Measurements from ENCODE around the gene KHK. TPM values are rescaled to one million over a fixed set of nuclear protein-coding genes. Genes with fewer than 3 reads are reported as not detected.

KHK gene
- total and polyA plus RNA-seq, 2 experiments from 2014 or later, result 0.51 TPM; not detected in 1

DNA sequence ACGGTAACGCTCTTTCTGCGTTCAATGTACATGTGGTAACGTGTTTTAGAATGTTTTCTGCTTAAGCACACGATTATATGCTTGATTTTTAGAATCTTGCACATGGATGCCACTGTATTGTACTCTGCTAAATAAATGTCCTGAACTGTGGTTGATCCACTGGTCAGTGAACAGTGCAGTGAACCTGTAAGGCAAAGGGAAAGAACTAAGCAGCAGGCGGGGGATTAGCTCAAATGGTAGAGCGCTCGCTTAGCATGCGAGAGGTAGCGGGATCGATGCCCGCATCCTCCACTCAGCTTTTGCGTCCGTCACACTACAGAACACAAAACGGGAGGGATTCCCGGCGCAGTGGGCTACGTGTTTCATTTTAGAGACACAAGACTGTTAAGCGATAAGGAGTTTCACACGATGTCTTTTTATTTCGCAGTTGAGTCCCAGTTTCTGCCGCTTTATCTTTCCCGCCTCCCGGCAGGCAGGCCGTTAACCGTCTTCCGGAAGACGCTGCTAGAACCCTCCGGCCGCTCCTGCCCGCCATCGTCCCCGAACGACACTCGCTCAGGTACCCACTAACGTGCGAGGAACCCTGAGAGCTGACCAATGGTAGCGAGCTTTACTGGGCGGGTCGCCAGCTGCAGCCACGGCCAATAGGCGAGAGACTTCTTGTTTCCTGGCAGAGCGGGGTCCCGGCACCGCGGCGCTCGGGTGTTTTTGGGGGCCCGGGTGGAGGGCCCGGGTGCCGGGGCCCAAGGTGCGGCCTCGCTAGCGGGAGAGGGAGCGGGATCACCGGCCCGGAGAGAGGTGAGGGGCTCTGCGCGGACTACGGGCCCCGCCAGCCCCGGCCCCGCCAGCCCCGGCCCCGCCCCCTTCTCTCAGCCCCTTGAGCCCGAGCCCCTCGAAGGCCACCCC lies 35.3 kb upstream of the KHK start, which contains the start of gene AGBL5:
TSS of gene AGBL5 (plus strand) at position 673 of the 906 bp plus-strand sequence. CDS start 1,291 bp downstream, outside the sequence.
- DNase-seq, result peak; percentile 92
- peak within 1 kb of the TSS; percentile 80 for H3K9ac ChIP-seq
- H3K4me3 ChIP-seq, result peak within 1 kb of the TSS; percentile 90
- in situ Hi-C loops (cut with MboI), result no loop called here
- 0 to 2% methylated on average over 50 to 61 of the region's 67 CpGs for WGBS, 2 experiments (ENCODE audit: low coverage in 1 of 2, low lambda C conversion rate in 2 of 2, missing lambda C conversion rate in 2 of 2)
- H2AFZ ChIP-seq, result peak within 1 kb of the TSS; percentile 85
- peaks cover 31% of the 10 kb centered on the region for H3F3A ChIP-seq (ENCODE audit: insufficient read depth)
- peaks cover 10% of the 10 kb centered on the region; the same call in 1 of the 2 replicates for H3K36me3 ChIP-seq (ENCODE audit: low read depth)
- no peaks in the 10 kb centered on the region for H4K20me1 ChIP-seq (ENCODE audit: insufficient read depth)
- TF ChIP-seq EZH2phosphoT487 (IDR thresholded peaks at IDR 0.05; ENCODE audit: insufficient read depth, low read depth), result no peak
- TF ChIP-seq EZH2 (IDR thresholded peaks at IDR 0.05; ENCODE audit: insufficient read depth, poor library complexity, severe bottlenecking), result no peak
- H3K9me2 ChIP-seq (ENCODE audit: insufficient read depth), result no peaks in the 10 kb centered on the region
- H3K4me2 ChIP-seq (ENCODE audit: unreplicated experiment), result peak within 1 kb of the TSS; percentile 95
- H3K4me1 ChIP-seq (ENCODE audit: insufficient read depth), result peaks cover 4% of the 10 kb centered on the region; the same call in 1 of the 2 replicates
- no peaks in the 10 kb centered on the region for H3K27me3 ChIP-seq (replicated peaks; ENCODE audit: insufficient read depth)
- peak within 1 kb of the TSS; percentile 87 for H3K27ac ChIP-seq
- H3K9me3 ChIP-seq (ENCODE audit: low read depth), result no peaks in the 10 kb centered on the region
- no peaks in the 10 kb centered on the region for H3K79me2 ChIP-seq (ENCODE audit: insufficient read depth)

DNA sequence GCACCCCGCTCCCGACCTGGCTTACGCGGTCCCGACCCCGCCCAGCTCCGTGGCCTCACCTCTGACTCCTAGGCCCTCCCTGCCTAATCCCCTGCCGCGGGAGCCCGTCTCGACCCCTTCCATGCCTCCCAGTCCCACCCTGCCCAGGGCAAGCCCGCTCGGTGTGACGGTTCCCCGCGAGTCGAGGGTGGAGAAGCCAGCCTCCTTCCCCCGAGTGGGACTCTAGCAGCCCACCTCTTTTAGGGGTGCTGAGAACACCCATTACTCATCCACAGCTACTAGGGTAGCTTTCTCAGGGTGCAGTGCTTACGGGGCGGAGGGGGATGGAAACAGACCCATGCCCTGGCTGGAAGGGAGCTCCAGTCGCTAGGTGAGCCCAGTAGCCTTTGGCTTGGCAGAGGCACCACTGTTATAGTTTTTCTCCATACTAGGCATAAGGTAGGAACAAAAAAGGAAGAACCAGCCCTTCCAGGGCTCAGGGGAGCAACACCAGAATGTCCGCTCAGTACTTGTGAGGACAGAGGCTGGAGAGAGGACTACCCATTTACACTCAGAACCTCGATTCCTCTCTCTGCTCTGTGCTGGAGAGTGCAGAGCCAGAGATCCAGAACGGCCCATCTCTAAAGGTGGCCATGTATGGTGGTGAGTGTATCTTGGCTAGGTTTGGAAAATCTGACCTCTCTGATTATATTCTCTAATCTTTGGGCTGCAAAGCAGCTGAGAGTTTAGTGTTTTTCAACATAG lies 34.5 kb upstream of the KHK start:
- peak overlapping the region; percentile 87 for H3K27ac ChIP-seq
- no peak for TF ChIP-seq EZH2 (IDR thresholded peaks at IDR 0.05; ENCODE audit: insufficient read depth, poor library complexity, severe bottlenecking)
- no peak for TF ChIP-seq EZH2phosphoT487 (IDR thresholded peaks at IDR 0.05; ENCODE audit: insufficient read depth, low read depth)

DNA sequence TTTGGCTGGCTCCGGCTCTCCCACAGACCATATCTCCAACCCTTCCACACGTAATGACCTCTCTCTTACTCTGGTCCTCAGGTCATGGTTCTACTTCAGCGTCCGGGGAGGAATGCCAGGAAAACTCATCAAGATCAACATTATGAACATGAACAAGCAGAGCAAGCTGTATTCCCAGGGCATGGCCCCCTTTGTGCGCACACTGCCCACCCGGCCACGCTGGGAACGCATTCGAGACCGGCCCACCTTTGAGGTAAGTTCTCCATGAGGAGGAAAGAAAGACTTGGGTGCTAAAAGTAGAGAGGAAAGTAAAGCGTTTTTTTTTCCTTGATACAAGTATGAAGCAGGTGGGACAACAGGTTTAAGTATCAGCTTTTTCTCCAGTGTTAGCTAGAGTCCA lies 33.3 kb upstream of the KHK start:
- peaks cover 22% of the 10 kb centered on the region for H3F3A ChIP-seq (ENCODE audit: insufficient read depth)
- no peak for DNase-seq
- H3K4me1 ChIP-seq (ENCODE audit: insufficient read depth), result peaks cover 4% of the 10 kb centered on the region; the same call in 1 of the 2 replicates
- H3K9me3 ChIP-seq (ENCODE audit: low read depth), result no peaks in the 10 kb centered on the region
- no peaks in the 10 kb centered on the region for H4K20me1 ChIP-seq (ENCODE audit: insufficient read depth)
- 92 to 93% methylated on average over 11 of the region's 11 CpGs for WGBS, 2 experiments (ENCODE audit: low coverage in 1 of 2, low lambda C conversion rate in 2 of 2, missing lambda C conversion rate in 2 of 2)
- H3K9me2 ChIP-seq (ENCODE audit: insufficient read depth), result no peaks in the 10 kb centered on the region
- TF ChIP-seq EZH2phosphoT487 (IDR thresholded peaks at IDR 0.05; ENCODE audit: insufficient read depth, low read depth) (no peak), EZH2 (IDR thresholded peaks at IDR 0.05; ENCODE audit: insufficient read depth, poor library complexity, severe bottlenecking) (no peak)
- H3K27me3 ChIP-seq (replicated peaks; ENCODE audit: insufficient read depth), result no peaks in the 10 kb centered on the region
- no peak overlapping the region for H3K4me2 ChIP-seq (ENCODE audit: unreplicated experiment)
- in situ Hi-C loops (cut with MboI), result no loop called here
- H3K79me2 ChIP-seq (ENCODE audit: insufficient read depth), result no peaks in the 10 kb centered on the region
- no peak overlapping the region for H3K4me3 ChIP-seq
- H3K9ac ChIP-seq, result no peak overlapping the region
- H2AFZ ChIP-seq, result no peak overlapping the region
- H3K36me3 ChIP-seq (ENCODE audit: low read depth), result peaks cover 10% of the 10 kb centered on the region; the same call in 1 of the 2 replicates
- H3K27ac ChIP-seq, result no peak overlapping the region

More for the DNA sequence above, 34.5 kb upstream of the KHK start:
- 3 to 4% methylated on average over 13 to 24 of the region's 24 CpGs for WGBS, 2 experiments (ENCODE audit: low coverage in 1 of 2, low lambda C conversion rate in 2 of 2, missing lambda C conversion rate in 2 of 2)
- Histone ChIP-seq H3K36me3 (ENCODE audit: low read depth) (peaks cover 10% of the 10 kb centered on the region; the same call in 1 of the 2 replicates), H3K9me2 (ENCODE audit: insufficient read depth) (no peaks in the 10 kb centered on the region), H4K20me1 (ENCODE audit: insufficient read depth) (no peaks in the 10 kb centered on the region), H3K4me1 (ENCODE audit: insufficient read depth) (peaks cover 4% of the 10 kb centered on the region; the same call in 1 of the 2 replicates), H3K9me3 (ENCODE audit: low read depth) (no peaks in the 10 kb centered on the region), H2AFZ (peak overlapping the region; percentile 85), H3K27me3 (replicated peaks; ENCODE audit: insufficient read depth) (no peaks in the 10 kb centered on the region), H3K4me2 (ENCODE audit: unreplicated experiment) (peak overlapping the region; percentile 95), H3K79me2 (ENCODE audit: insufficient read depth) (no peaks in the 10 kb centered on the region), H3K4me3 (peak overlapping the region; percentile 90), H3K9ac (peak overlapping the region; percentile 80), H3F3A (ENCODE audit: insufficient read depth) (peaks cover 31% of the 10 kb centered on the region)
- DNase-seq, result peak; percentile 60
- in situ Hi-C loops (cut with MboI), result no loop called here

DNA sequence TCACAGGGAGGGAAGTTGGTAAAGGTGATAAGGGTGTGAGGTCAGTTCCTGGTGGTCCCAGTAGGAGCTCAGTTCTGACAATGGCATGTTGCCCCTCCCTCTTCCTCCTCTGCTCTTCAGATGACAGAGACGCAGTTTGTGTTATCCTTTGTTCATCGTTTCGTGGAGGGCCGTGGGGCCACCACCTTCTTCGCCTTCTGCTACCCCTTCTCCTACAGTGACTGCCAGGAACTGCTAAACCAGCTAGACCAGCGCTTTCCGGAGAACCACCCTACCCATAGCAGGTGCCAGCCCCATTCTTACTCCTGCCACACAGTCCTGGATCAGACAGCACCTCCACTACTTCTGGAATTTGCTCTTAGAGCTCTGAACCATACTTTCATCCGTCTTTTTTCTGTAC lies 32.8 kb upstream of the KHK start:
- in situ Hi-C loops (cut with MboI), result no loop called here
- TF ChIP-seq EZH2 (IDR thresholded peaks at IDR 0.05; ENCODE audit: insufficient read depth, poor library complexity, severe bottlenecking) (no peak), EZH2phosphoT487 (IDR thresholded peaks at IDR 0.05; ENCODE audit: insufficient read depth, low read depth) (no peak)
- H3K36me3 ChIP-seq (ENCODE audit: low read depth), result peaks cover 10% of the 10 kb centered on the region; the same call in 1 of the 2 replicates

More for the DNA sequence above, 32.8 kb upstream of the KHK start:
- H3K9me3 ChIP-seq (ENCODE audit: low read depth), result no peaks in the 10 kb centered on the region
- no peak overlapping the region for H3K9ac ChIP-seq
- 90 to 92% methylated on average over 8 of the region's 8 CpGs for WGBS, 2 experiments (ENCODE audit: low coverage in 1 of 2, low lambda C conversion rate in 2 of 2, missing lambda C conversion rate in 2 of 2)
- no peak for DNase-seq
- H3K27me3 ChIP-seq (replicated peaks; ENCODE audit: insufficient read depth), result no peaks in the 10 kb centered on the region
- no peaks in the 10 kb centered on the region for H4K20me1 ChIP-seq (ENCODE audit: insufficient read depth)
- H3K4me2 ChIP-seq (ENCODE audit: unreplicated experiment), result no peak overlapping the region
- peaks cover 18% of the 10 kb centered on the region for H3F3A ChIP-seq (ENCODE audit: insufficient read depth)
- no peak overlapping the region for H3K4me3 ChIP-seq
- H2AFZ ChIP-seq, result no peak overlapping the region
- H3K79me2 ChIP-seq (ENCODE audit: insufficient read depth), result no peaks in the 10 kb centered on the region
- H3K4me1 ChIP-seq (ENCODE audit: insufficient read depth), result peaks cover 4% of the 10 kb centered on the region; the same call in 1 of the 2 replicates
- H3K9me2 ChIP-seq (ENCODE audit: insufficient read depth), result no peaks in the 10 kb centered on the region
- H3K27ac ChIP-seq, result no peak overlapping the region
